SK-N-SH treated with all-trans-retinoic acid at 6 μM for 48 hours (cell line): Measurements from ENCODE around the gene NBPF4.

ENCODE experiments used
- CREB5 ChIP-seq: fragments of 250-450 bp; sonication (Bioruptor Pico); IDR thresholded peaks from 2 replicates; pipeline ENCODE4 v1.5.1; 2020; ENCODE audit warnings: low read depth, mild to moderate bottlenecking, moderate library complexity
- PPARA ChIP-seq: fragments of 250-450 bp; sonication (Bioruptor Pico); IDR thresholded peaks from 2 replicates; pipeline ENCODE4 v1.5.0; 2020; ENCODE audit warnings: mild to moderate bottlenecking, borderline replicate concordance
- SNAI2 ChIP-seq: fragments of 250-450 bp; sonication (Bioruptor Pico); IDR thresholded peaks from 2 replicates; pipeline ENCODE4 v1.5.0; 2020; ENCODE audit warnings: mild to moderate bottlenecking, moderate library complexity

- TF ChIP-seq SNAI2 (CRISPR knock-in tag) (no peak), CREB5 (CRISPR knock-in tag) (no peak), PPARA (CRISPR knock-in tag) (no peak)
Observed at GRCh38 chr1:108179018-108179417, 64.9 kb downstream of the NBPF4 start.
